ENCODE data around the gene FCN1. TPM values are rescaled to one million over a fixed set of nuclear protein-coding genes. Genes with fewer than 3 reads are reported as not detected.

Gene FCN1
- total RNA-seq, 4 donors from 2014 or later, result 0.10 to 2.3 (median 1.1) TPM; not detected in 1

GRCh38 chr9:134912126-134912840 lies 5.4 kb downstream of the FCN1 start:
- Histone ChIP-seq H3K4me1 (no peaks in the 10 kb centered on the region), H3K27me3 (no peaks in the 10 kb centered on the region), H3K4me3 (replicated peaks in 1 of 3) (no peak overlapping the region), H3K27ac (no peak overlapping the region), H3K36me3 (no peaks in the 10 kb centered on the region), H3K9me3 (no peaks in the 10 kb centered on the region)
- WGBS, 2 donors, result 85 to 91% methylated on average over 15 to 20 of the region's 20 CpGs
- no peak for DNase-seq
- intact Hi-C loops (cut with DNase I), result no loop called here
- no peak for TF ChIP-seq POLR2A (IDR thresholded peaks at IDR 0.05)
- TF ChIP-seq CTCF (IDR thresholded peaks at IDR 0.05), result no peak

GRCh38 chr9:134909511-134910481 lies 7.9 kb downstream of the FCN1 start:
- Histone ChIP-seq H3K4me1 (no peaks in the 10 kb centered on the region), H3K27me3 (no peaks in the 10 kb centered on the region), H3K36me3 (no peaks in the 10 kb centered on the region), H3K9me3 (no peaks in the 10 kb centered on the region), H3K4me3 (replicated peaks in 1 of 3) (no peak overlapping the region), H3K27ac (no peak overlapping the region)
- 86 to 93% methylated on average over 24 of the region's 24 CpGs for WGBS, 2 donors
- no peak for TF ChIP-seq POLR2A (IDR thresholded peaks at IDR 0.05)
- no peak for TF ChIP-seq CTCF (IDR thresholded peaks at IDR 0.05)
- no peak for DNase-seq
- intact Hi-C loops (cut with DNase I), result no loop called here

GRCh38 chr9:134908524-134909309 lies 9.0 kb downstream of the FCN1 start:
- Histone ChIP-seq H3K36me3 (no peaks in the 10 kb centered on the region), H3K9me3 (no peaks in the 10 kb centered on the region), H3K4me1 (no peaks in the 10 kb centered on the region), H3K4me3 (replicated peaks in 1 of 3) (no peak overlapping the region), H3K27ac (no peak overlapping the region), H3K27me3 (no peaks in the 10 kb centered on the region)
- no peak for DNase-seq
- WGBS, 2 donors, result 86 to 87% methylated on average over 13 of the region's 13 CpGs
- TF ChIP-seq POLR2A (IDR thresholded peaks at IDR 0.05) (no peak), CTCF (IDR thresholded peaks at IDR 0.05) (no peak)
- intact Hi-C loops (cut with DNase I), result no loop called here

GRCh38 chr9:134902936-134903335 lies 14.8 kb downstream of the FCN1 start:
- Histone ChIP-seq H3K36me3 (no peaks in the 10 kb centered on the region), H3K27me3 (no peaks in the 10 kb centered on the region), H3K4me3 (replicated peaks in 1 of 3) (no peak overlapping the region), H3K27ac (no peak overlapping the region), H3K9me3 (no peaks in the 10 kb centered on the region), H3K4me1 (peaks cover 1 to 5% of the 10 kb centered on the region in 2 donors)
- intact Hi-C loops (cut with DNase I), result no loop called here
- 53 to 74% methylated on average over 3 of the region's 3 CpGs for WGBS, 2 donors
- no peak for TF ChIP-seq POLR2A (IDR thresholded peaks at IDR 0.05)
- no peak for TF ChIP-seq CTCF (IDR thresholded peaks at IDR 0.05)
- no peak for DNase-seq
